ENCODE results near the gene RBP5. TPM values are rescaled to one million over a fixed set of nuclear protein-coding genes. Genes with fewer than 3 reads are reported as not detected.

Gene RBP5
- total and polyA plus RNA-seq, 2 donors (not counting 1 experiment from before 2014, with no cell fraction given), result 1.1 TPM; not detected in 1

DNA sequence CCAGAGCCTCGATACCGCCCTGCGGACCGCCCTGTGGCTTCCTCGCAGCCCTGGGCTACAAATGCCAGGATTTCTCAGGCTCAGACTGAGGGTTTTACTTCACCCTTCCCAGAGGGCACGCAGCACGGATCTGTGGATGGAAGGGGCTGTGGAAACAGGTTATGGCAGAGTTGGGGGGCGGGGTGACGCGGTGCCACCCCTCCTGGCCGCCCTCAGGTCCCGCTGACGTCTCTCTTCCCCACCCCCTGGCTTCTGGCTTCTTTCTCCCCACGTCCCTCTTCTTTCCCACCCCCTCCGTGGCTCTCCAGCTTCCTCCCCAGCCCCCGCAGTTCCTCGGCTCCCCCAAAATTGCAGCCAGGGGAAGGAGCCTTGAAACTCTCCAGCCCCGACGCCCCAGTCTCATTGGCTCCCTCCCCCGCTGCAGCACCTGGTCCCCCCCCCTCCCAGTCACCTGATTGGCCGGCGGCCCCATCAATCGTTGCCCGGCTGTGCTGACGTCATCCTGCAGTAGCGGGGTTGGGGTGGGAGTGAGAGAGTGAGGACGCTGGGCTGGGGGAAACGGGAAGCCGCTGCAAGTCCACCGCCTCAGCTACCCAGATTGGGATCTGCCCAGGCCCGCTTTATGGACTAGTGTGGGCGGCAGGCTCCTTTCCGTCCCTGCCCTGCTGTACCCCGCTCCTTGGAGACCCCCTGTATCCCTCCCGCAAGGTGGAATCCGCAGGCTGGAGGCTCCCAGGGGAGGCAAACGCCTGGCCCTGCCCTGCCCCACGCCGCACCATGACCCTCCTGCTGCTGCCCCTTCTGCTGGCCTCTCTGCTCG, 1.4 kb upstream of the RBP5 start, which contains the start of gene CLSTN3:
CLSTN3 (plus strand) TSS at position 500 of the 820 bp plus-strand sequence; CDS start at position 778, 278 bp downstream.
- Histone ChIP-seq H3K36me3 (replicated peaks in 1 of 2; ENCODE audit: control extremely low read depth in 1 of 2, control insufficient read depth in 1 of 2, extremely low read depth in 1 of 2, insufficient read depth in 2 of 2, low read length in 1 of 2) (no peaks in the 10 kb centered on the region), H3K79me2 (ENCODE audit: control insufficient read depth, insufficient read depth, low read length) (no peaks in the 10 kb centered on the region), H3K27ac (ENCODE audit: low read length in 2 of 2) (peak within 1 kb of the TSS; percentile 10 to 54), H3K27me3 (replicated peaks in 1 of 4; ENCODE audit: control extremely low read depth in 1 of 4, control insufficient read depth in 3 of 4, insufficient read depth in 4 of 4, low read length in 3 of 4) (no peaks in the 10 kb centered on the region), H2AFZ (ENCODE audit: insufficient read depth, low read depth, low read length, poor library complexity, severe bottlenecking) (peak within 1 kb of the TSS; percentile 88), H4K20me1 (ENCODE audit: control insufficient read depth, insufficient read depth, low read length, poor library complexity, severe bottlenecking) (no peaks in the 10 kb centered on the region), H3K4me1 (ENCODE audit: control insufficient read depth in 2 of 2, insufficient read depth in 2 of 2, low read length in 2 of 2) (peaks cover 16 to 26% of the 10 kb centered on the region in 2 donors), H3K9me3 (ENCODE audit: control extremely low read depth in 1 of 3, control insufficient read depth in 2 of 3, insufficient read depth in 1 of 3, low read length in 2 of 3) (no peaks in the 10 kb centered on the region), H3K9ac (ENCODE audit: low read length) (peak within 1 kb of the TSS; percentile 92), H3K4me2 (replicated peaks; ENCODE audit: low read depth, low read length, poor library complexity, severe bottlenecking) (peak within 1 kb of the TSS; percentile 99), H3K4me3 (ENCODE audit: control extremely low read depth in 1 of 5, extremely low read depth in 1 of 5, insufficient read depth in 1 of 5, low read depth in 2 of 5, low read length in 4 of 5) (peak within 1 kb of the TSS; percentile 53 to 92 (median 75))
- TF ChIP-seq EZH2 (IDR thresholded peaks at IDR 0.05; ENCODE audit: borderline replicate concordance, insufficient read depth, low read depth, low read length, poor library complexity, severe bottlenecking), result no peak
- TF ChIP-seq, protein P1, sequence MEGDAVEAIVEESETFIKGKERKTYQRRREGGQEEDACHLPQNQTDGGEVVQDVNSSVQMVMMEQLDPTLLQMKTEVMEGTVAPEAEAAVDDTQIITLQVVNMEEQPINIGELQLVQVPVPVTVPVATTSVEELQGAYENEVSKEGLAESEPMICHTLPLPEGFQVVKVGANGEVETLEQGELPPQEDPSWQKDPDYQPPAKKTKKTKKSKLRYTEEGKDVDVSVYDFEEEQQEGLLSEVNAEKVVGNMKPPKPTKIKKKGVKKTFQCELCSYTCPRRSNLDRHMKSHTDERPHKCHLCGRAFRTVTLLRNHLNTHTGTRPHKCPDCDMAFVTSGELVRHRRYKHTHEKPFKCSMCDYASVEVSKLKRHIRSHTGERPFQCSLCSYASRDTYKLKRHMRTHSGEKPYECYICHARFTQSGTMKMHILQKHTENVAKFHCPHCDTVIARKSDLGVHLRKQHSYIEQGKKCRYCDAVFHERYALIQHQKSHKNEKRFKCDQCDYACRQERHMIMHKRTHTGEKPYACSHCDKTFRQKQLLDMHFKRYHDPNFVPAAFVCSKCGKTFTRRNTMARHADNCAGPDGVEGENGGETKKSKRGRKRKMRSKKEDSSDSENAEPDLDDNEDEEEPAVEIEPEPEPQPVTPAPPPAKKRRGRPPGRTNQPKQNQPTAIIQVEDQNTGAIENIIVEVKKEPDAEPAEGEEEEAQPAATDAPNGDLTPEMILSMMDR (IDR thresholded peaks at IDR 0.05), result no peak
- intact Hi-C loops (cut with micrococcal nuclease), result loop anchor here (1.0 to 2.0 kb wide), 5 partner anchors 17 to 897 kb away; partner anchors contain the start of genes LPCAT3, PEX5 and SPSB2
- peak; percentile 90 for ATAC-seq (ENCODE audit: low read depth)
- H3K27me3 Mint-ChIP-seq, result no peaks in the 10 kb centered on the region
- H3K4me3 Mint-ChIP-seq, result peak within 1 kb of the TSS; percentile 98
- ChIA-PET POLR2A (interaction anchor here (0.6 to 0.9 kb wide), 3 partner anchors 9 to 543 kb away, joined by 3 read pairs; no protein-coding TSS in a partner anchor), CTCF (interaction anchor here (1.3 to 1.9 kb wide), 2 partner anchors 10 to 21 kb away, joined by 3 to 5 read pairs; partner anchors contain the start of gene C1RL)
- peaks cover 30% of the 10 kb centered on the region for H3K4me1 Mint-ChIP-seq
- no peaks in the 10 kb centered on the region for H3K9me3 Mint-ChIP-seq (ENCODE audit: insufficient read depth)
- DNase-seq, result peak; percentile 91
- under 1% methylated on average over 24 of the region's 40 CpGs for WGBS (ENCODE audit: insufficient coverage)
- H3K27ac Mint-ChIP-seq, result peak within 1 kb of the TSS; percentile 87
